ENCODE results near the gene FASN.

- no peak for TF ChIP-seq CTCF (IDR thresholded peaks at IDR 0.05)
- no peak for TF ChIP-seq POLR2A (IDR thresholded peaks at IDR 0.05)
Observed at GRCh38 chr17:82037889-82038195, 60.2 kb downstream of the FASN start.

All from Peyer's patch (tissue), 4 donors.